HEK293 (cell line): ENCODE results near the gene CACNB4.

ENCODE experiments used
- CTCF ChIA-PET: fragments of 350-600 bp; formaldehyde crosslinking; extraction: SDS; loops from one replicate; lab custom pipeline; 2021; ENCODE audit warnings: antibody characterized with exemption; lab: Yijun Ruan, JAX
- POLR2A ChIA-PET: fragments of 300-600 bp; formaldehyde crosslinking; extraction: SDS; loops from one replicate; lab custom pipeline; 2020; ENCODE audit warnings: antibody characterized with exemption, inconsistent platforms; lab: Yijun Ruan, JAX
- H3K27ac ChIP-seq: fragments of 200-500 bp; sonication (Bioruptor generic); 2 replicates; pipeline ENCODE4 v1.5.1; 2014; ENCODE audit warnings: low read depth, low read length, control low read depth, inconsistent platforms; ENCODE audit errors: extremely low read depth
- H3K36me3 ChIP-seq, 2 experiments: fragments of 200-500 bp in 1 of 2; sonication (Bioruptor generic) in 1 of 2; 1 replicate in 1 of 2; 2 replicates in 1 of 2; pipeline ENCODE4 v1.5.1; 2014 to 2017; ENCODE audit warnings: inconsistent platforms in 2 of 2, low read length in 2 of 2; ENCODE audit not compliant: control insufficient read depth in 2 of 2, insufficient read depth in 1 of 2
- H3K4me1 ChIP-seq: fragments of 200-500 bp; sonication (Bioruptor generic); 2 replicates; pipeline ENCODE4 v1.5.1; 2014; ENCODE audit warnings: mild to moderate bottlenecking, low read length, inconsistent platforms; ENCODE audit not compliant: control insufficient read depth, insufficient read depth
- H3K4me3 ChIP-seq: 2 replicates; pipeline ENCODE4 v1.5.1; 2011; ENCODE audit warnings: low read depth, mild to moderate bottlenecking, control low read depth, low read length, moderate library complexity
- H3K9me3 ChIP-seq: fragments of 200-500 bp; sonication (Bioruptor generic); 2 replicates; pipeline ENCODE4 v1.5.1; 2014; ENCODE audit warnings: low read depth, low read length, inconsistent platforms; ENCODE audit not compliant: control insufficient read depth, insufficient read depth
- BCL11B ChIP-seq: fragments of 450-650 bp; formaldehyde crosslinking; IDR thresholded peaks from 2 replicates; pipeline ENCODE4 v1.5.1; 2016; ENCODE audit warnings: low read depth, missing biosample characterization, missing genetic modification characterization
- FEZF1 ChIP-seq: fragments of 450-650 bp; formaldehyde crosslinking; IDR thresholded peaks from 2 replicates; pipeline ENCODE4 v1.5.1; 2016; ENCODE audit warnings: missing biosample characterization, missing genetic modification characterization
- GLI2 ChIP-seq: fragments of 450-650 bp; formaldehyde crosslinking; IDR thresholded peaks from 2 replicates; pipeline ENCODE4; 2017; ENCODE audit warnings: missing biosample characterization, missing genetic modification characterization, low read depth, borderline replicate concordance
- MZF1 ChIP-seq: fragments of 450-650 bp; formaldehyde crosslinking; IDR thresholded peaks from 2 replicates; pipeline ENCODE4 v1.5.1; 2017; ENCODE audit warnings: missing biosample characterization, missing genetic modification characterization, borderline replicate concordance
- SCRT2 ChIP-seq: fragments of 450-650 bp; formaldehyde crosslinking; IDR thresholded peaks from 2 replicates; pipeline ENCODE4 v1.5.1; 2016; ENCODE audit warnings: missing biosample characterization, missing genetic modification characterization
- TRIM28 ChIP-seq: IDR thresholded peaks from 2 replicates; pipeline ENCODE4 v1.6.1; 2011; ENCODE audit warnings: low read length, control low read depth, borderline replicate concordance
- ZBTB48 ChIP-seq: fragments of 450-650 bp; formaldehyde crosslinking; IDR thresholded peaks from 2 replicates; pipeline ENCODE4 v1.5.1; 2016; ENCODE audit warnings: missing biosample characterization, missing genetic modification characterization
- ZNF138 ChIP-seq: fragments of 450-650 bp; formaldehyde crosslinking; IDR thresholded peaks from 2 replicates; pipeline ENCODE4 v1.5.1; 2016; ENCODE audit warnings: missing biosample characterization, missing genetic modification characterization, borderline replicate concordance
- ZNF146 ChIP-seq: fragments of 450-650 bp; formaldehyde crosslinking; IDR thresholded peaks from 2 replicates; pipeline ENCODE4 v1.5.1; 2016; ENCODE audit warnings: missing biosample characterization, missing genetic modification characterization
- ZNF2 ChIP-seq: fragments of 450-650 bp; formaldehyde crosslinking; IDR thresholded peaks from 2 replicates; pipeline ENCODE4 v1.5.1; 2016; ENCODE audit warnings: missing biosample characterization, missing genetic modification characterization
- ZNF239 ChIP-seq: fragments of 450-650 bp; formaldehyde crosslinking; IDR thresholded peaks from 2 replicates; pipeline ENCODE4 v1.5.1; 2016; ENCODE audit warnings: missing biosample characterization, missing genetic modification characterization
- ZNF416 ChIP-seq: fragments of 450-650 bp; formaldehyde crosslinking; IDR thresholded peaks from 2 replicates; pipeline ENCODE4 v1.5.1; 2016; ENCODE audit warnings: missing biosample characterization, missing genetic modification characterization
- ZNF529 ChIP-seq: fragments of 450-650 bp; formaldehyde crosslinking; IDR thresholded peaks from 2 replicates; pipeline ENCODE4 v1.5.1; 2017; ENCODE audit warnings: missing genetic modification characterization, missing biosample characterization; ENCODE audit not compliant: insufficient replicate concordance
- ZNF626 ChIP-seq: fragments of 450-650 bp; sonication (Bioruptor Pico); formaldehyde crosslinking; IDR thresholded peaks from 2 replicates; pipeline ENCODE4 v1.5.1; 2018; ENCODE audit warnings: missing biosample characterization, missing genetic modification characterization, inconsistent platforms
- ZNF658 ChIP-seq: fragments of 450-650 bp; formaldehyde crosslinking; IDR thresholded peaks from 2 replicates; pipeline ENCODE4; 2016; ENCODE audit warnings: missing biosample characterization, missing genetic modification characterization
- ZNF791 ChIP-seq: fragments of 450-650 bp; formaldehyde crosslinking; IDR thresholded peaks from 2 replicates; pipeline ENCODE4 v1.5.1; 2016; ENCODE audit warnings: missing biosample characterization, missing genetic modification characterization
- ZNF837 ChIP-seq: fragments of 450-650 bp; formaldehyde crosslinking; IDR thresholded peaks from 2 replicates; pipeline ENCODE4 v1.5.1; 2016; ENCODE audit warnings: missing biosample characterization, missing genetic modification characterization
- ZSCAN23 ChIP-seq: fragments of 450-650 bp; formaldehyde crosslinking; IDR thresholded peaks from 2 replicates; pipeline ENCODE4 v1.5.1; 2016; ENCODE audit warnings: missing biosample characterization, missing genetic modification characterization
- TF ChIP-seq, protein P1 (sequence below): fragments of 450-650 bp; formaldehyde crosslinking; IDR thresholded peaks from 2 replicates; pipeline ENCODE4 v1.5.1; 2016; ENCODE audit warnings: missing biosample characterization, missing genetic modification characterization
- TF ChIP-seq, protein P2 (sequence below): fragments of 450-650 bp; formaldehyde crosslinking; IDR thresholded peaks from 2 replicates; pipeline ENCODE4 v1.5.1; 2017; ENCODE audit warnings: missing biosample characterization, missing genetic modification characterization

Gene CACNB4

DNA sequence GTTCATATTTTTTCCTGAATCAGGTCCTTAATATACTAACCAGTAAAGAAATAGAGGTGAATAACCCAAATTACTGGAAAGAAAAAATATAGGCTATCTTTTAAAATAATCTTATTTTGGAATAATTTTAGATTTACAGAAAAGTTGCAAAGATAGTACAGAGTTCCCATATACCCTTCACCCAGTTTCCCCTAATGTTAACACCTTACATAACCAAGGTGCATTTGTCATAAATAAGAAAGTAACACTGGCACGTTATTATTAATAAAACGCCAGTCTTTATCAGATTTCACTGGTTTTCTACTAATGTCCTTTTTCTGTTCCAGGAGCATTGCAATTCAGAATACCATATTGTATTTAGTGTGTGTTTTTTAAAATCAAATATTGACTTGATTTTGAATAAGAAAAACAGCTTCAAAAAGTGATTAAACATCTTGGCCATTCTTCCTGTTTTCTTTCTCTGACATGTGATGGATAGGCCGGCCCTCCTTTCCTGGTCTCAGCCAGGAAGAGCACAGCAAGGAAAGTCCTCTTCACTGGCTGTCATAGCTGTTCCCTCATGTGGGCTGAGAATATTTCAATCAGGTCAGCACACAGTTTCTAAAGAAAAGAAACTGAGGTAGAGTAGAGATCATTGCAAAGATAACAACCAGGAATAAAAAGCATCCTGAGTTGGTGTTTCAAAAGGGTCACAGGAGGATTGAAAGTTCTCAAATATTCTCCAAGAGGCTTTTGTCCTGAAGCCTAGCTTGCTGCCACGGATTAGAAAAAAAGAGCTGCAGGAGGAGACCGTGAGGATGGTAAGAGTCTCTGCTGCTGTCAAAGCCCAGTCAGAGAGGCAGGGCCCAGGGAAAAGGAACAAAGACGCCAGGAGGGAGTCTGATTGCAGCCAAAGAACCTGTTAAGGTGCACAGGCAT lies 191.3 kb downstream of the CACNB4 start:
- H3K27ac ChIP-seq = no peak overlapping the region
- H3K9me3 ChIP-seq = no peaks in the 10 kb centered on the region
- POLR2A ChIA-PET = no interaction called here
- no peak overlapping the region for H3K4me3 ChIP-seq
- no peaks in the 10 kb centered on the region for H3K36me3 ChIP-seq
- CTCF ChIA-PET = interaction anchor here (0.6 to 1.7 kb wide), 3 partner anchors 11 to 1550 kb away, joined by 3 to 4 read pairs (median 4); no protein-coding TSS in a partner anchor
- no peak for TF ChIP-seq ZBTB48 (tag by site-specific recombination)
- TF ChIP-seq BCL11B (tag by site-specific recombination) = no peak
- TF ChIP-seq ZNF529 = peak; percentile 97
- TF ChIP-seq ZNF626 (tag by site-specific recombination) = no peak
- no peak for TF ChIP-seq ZNF138
- TF ChIP-seq ZNF239 = no peak
- TF ChIP-seq GLI2 (tag by site-specific recombination) = no peak
- TF ChIP-seq, protein P1, sequence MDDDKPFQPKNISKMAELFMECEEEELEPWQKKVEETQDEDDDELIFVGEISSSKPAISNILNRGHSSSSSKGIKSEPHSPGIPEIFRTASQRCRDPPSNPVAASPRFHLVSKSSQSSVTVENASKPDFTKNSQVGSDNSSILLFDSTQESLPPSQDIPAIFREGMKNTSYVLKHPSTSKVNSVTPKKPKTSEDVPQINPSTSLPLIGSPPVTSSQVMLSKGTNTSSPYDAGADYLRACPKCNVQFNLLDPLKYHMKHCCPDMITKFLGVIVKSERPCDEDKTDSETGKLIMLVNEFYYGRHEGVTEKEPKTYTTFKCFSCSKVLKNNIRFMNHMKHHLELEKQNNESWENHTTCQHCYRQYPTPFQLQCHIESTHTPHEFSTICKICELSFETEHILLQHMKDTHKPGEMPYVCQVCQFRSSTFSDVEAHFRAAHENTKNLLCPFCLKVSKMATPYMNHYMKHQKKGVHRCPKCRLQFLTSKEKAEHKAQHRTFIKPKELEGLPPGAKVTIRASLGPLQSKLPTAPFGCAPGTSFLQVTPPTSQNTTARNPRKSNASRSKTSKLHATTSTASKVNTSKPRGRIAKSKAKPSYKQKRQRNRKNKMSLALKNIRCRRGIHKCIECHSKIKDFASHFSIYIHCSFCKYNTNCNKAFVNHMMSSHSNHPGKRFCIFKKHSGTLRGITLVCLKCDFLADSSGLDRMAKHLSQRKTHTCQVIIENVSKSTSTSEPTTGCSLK = no peak
- H3K4me1 ChIP-seq = peaks cover 3% of the 10 kb centered on the region; the same call in 1 of the 2 replicates

- H3K36me3 ChIP-seq = no peaks in the 10 kb centered on the region
- H3K27ac ChIP-seq = no peak overlapping the region
- CTCF ChIA-PET = interaction anchor here (1.2 to 1.7 kb wide), 2 partner anchors 10 to 41 kb away, joined by 4 read pairs; no protein-coding TSS in a partner anchor
- H3K9me3 ChIP-seq = no peaks in the 10 kb centered on the region
- H3K4me3 ChIP-seq = no peak overlapping the region
- TF ChIP-seq ZNF837 (tag by site-specific recombination) (no peak), MZF1 (no peak), ZSCAN23 (no peak), ZNF2 (tag by site-specific recombination) (no peak), FEZF1 (tag by site-specific recombination) (no peak), ZNF658 (tag by site-specific recombination) (no peak), TRIM28 (no peak), ZNF146 (tag by site-specific recombination) (no peak), ZNF791 (no peak), ZNF416 (tag by site-specific recombination) (no peak), SCRT2 (no peak)
- TF ChIP-seq, protein P2, sequence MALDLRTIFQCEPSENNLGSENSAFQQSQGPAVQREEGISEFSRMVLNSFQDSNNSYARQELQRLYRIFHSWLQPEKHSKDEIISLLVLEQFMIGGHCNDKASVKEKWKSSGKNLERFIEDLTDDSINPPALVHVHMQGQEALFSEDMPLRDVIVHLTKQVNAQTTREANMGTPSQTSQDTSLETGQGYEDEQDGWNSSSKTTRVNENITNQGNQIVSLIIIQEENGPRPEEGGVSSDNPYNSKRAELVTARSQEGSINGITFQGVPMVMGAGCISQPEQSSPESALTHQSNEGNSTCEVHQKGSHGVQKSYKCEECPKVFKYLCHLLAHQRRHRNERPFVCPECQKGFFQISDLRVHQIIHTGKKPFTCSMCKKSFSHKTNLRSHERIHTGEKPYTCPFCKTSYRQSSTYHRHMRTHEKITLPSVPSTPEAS (tag by site-specific recombination) = no peak
- TF ChIP-seq, all 188 proteins: peak for 0
- POLR2A ChIA-PET = no interaction called here
- H3K4me1 ChIP-seq = peaks cover 3% of the 10 kb centered on the region; the same call in 1 of the 2 replicates
Measured at GRCh38 chr2:151906633-151906998, 192.2 kb downstream of the CACNB4 start.
